ENCODE data around the gene DOCK1.

- TF ChIP-seq, protein P1, sequence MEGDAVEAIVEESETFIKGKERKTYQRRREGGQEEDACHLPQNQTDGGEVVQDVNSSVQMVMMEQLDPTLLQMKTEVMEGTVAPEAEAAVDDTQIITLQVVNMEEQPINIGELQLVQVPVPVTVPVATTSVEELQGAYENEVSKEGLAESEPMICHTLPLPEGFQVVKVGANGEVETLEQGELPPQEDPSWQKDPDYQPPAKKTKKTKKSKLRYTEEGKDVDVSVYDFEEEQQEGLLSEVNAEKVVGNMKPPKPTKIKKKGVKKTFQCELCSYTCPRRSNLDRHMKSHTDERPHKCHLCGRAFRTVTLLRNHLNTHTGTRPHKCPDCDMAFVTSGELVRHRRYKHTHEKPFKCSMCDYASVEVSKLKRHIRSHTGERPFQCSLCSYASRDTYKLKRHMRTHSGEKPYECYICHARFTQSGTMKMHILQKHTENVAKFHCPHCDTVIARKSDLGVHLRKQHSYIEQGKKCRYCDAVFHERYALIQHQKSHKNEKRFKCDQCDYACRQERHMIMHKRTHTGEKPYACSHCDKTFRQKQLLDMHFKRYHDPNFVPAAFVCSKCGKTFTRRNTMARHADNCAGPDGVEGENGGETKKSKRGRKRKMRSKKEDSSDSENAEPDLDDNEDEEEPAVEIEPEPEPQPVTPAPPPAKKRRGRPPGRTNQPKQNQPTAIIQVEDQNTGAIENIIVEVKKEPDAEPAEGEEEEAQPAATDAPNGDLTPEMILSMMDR (IDR thresholded peaks at IDR 0.05): no peak
- TF ChIP-seq POLR2AphosphoS5 (IDR thresholded peaks at IDR 0.05) (no peak), POLR2A (IDR thresholded peaks at IDR 0.05) (no peak)
Observed at GRCh38 chr10:127094984-127095383, 189.8 kb downstream of the DOCK1 start.

Data from breast epithelium (tissue), 3 donors.